HG02981 (cell line): ENCODE measurements around the gene PCNT.

Source experiments
- ATAC-seq: cut with Tn5 transposase; IDR thresholded peaks from one replicate; pipeline ENCODE4 v1.9.1; 2021; ENCODE audit warnings: mild to moderate bottlenecking, moderate library complexity; ENCODE audit not compliant: unreplicated experiment

PCNT gene

GRCh38 chr21:46323710-46324389 lies at the start of gene PCNT, which contains the start of gene C21orf58:
Gene PCNT, plus strand, starts transcription at chr21:46324156. Its CDS starts 73 bp downstream, at chr21:46324229.
Gene C21orf58, minus strand, starts transcription at chr21:46323870. Its CDS starts 1,132 bp downstream, at chr21:46322738.
- peak; percentile 75 for ATAC-seq

- ATAC-seq, result no peak
Observed at GRCh38 chr21:46274797-46275390, 49.1 kb upstream of the PCNT start.

GRCh38 chr21:46284077-46284644 lies 39.8 kb upstream of the PCNT start:
- no peak for ATAC-seq

- no peak for ATAC-seq
Observed at GRCh38 chr21:46284733-46285132, 39.2 kb upstream of the PCNT start.

GRCh38 chr21:46285206-46285661 lies 38.7 kb upstream of the PCNT start, which contains the start of gene MCM3AP:
Gene MCM3AP, minus strand, starts transcription at chr21:46285611. Its CDS starts 325 bp downstream, at chr21:46285286.
- no peak for ATAC-seq

GRCh38 chr21:46285761-46286647 lies 38.0 kb upstream of the PCNT start, which contains the start of gene YBEY:
Gene YBEY, plus strand, starts transcription at chr21:46286342. Its CDS starts 572 bp downstream, at chr21:46286914.
- peak; percentile 76 for ATAC-seq

GRCh38 chr21:46286648-46287002 lies 37.3 kb upstream of the PCNT start:
- ATAC-seq, result no peak

GRCh38 chr21:46287541-46287940 lies 36.4 kb upstream of the PCNT start:
- ATAC-seq, result no peak

GRCh38 chr21:46289655-46290179 lies 34.2 kb upstream of the PCNT start:
- no peak for ATAC-seq

- ATAC-seq, result no peak
Observed at GRCh38 chr21:46291561-46291960, 32.4 kb upstream of the PCNT start.

- no peak for ATAC-seq
Observed at GRCh38 chr21:46294647-46295176, 29.2 kb upstream of the PCNT start.

- ATAC-seq, result no peak
Observed at GRCh38 chr21:46295177-46295770, 28.7 kb upstream of the PCNT start.

- no peak for ATAC-seq
Observed at GRCh38 chr21:46295996-46296752, 27.8 kb upstream of the PCNT start.

- no peak for ATAC-seq
Observed at GRCh38 chr21:46297338-46298271, 26.4 kb upstream of the PCNT start.

GRCh38 chr21:46299167-46299566 lies 24.8 kb upstream of the PCNT start:
- ATAC-seq, result no peak

- no peak for ATAC-seq
Observed at GRCh38 chr21:46301759-46302158, 22.2 kb upstream of the PCNT start.

- no peak for ATAC-seq
Observed at GRCh38 chr21:46304437-46304836, 19.5 kb upstream of the PCNT start.

- no peak for ATAC-seq
Observed at GRCh38 chr21:46304955-46305354, 19.0 kb upstream of the PCNT start.
